IMR-90 (cell line): ENCODE results near the gene CDH23. TPM values are rescaled to one million over a fixed set of nuclear protein-coding genes. Genes with fewer than 3 reads are reported as not detected.

Experiments
- ATAC-seq: fragments of 200-7000 bp; cut with Tn5 transposase; 2 replicates; pipeline ENCODE4 v1.9.1; 2020; ENCODE audit warnings: low read depth, mild to moderate bottlenecking, moderate library complexity
- BruUV-seq: library from RNA; stranded (reverse); fragments of 400-500 nt; replicated peaks from 2 replicates; lab custom pipeline; 2021; lab: Mats Ljungman, UMichigan
- CTCF ChIA-PET: fragments of 300-600 bp; formaldehyde crosslinking; extraction: SDS; loops from one replicate; lab custom pipeline; 2021; ENCODE audit warnings: antibody characterized with exemption; lab: Yijun Ruan, JAX
- POLR2A ChIA-PET: fragments of 300-600 bp; sonication (Branson Sonifier 250); formaldehyde crosslinking; loops from one replicate; lab custom pipeline; 2022; ENCODE audit warnings: antibody characterized with exemption; ENCODE audit not compliant: unreplicated experiment; lab: Charles Lee
- DNase-seq: peaks from one replicate; pipeline ENCODE4 v3.0.0; 2013
- H2AFZ ChIP-seq: replicated peaks from 2 replicates; pipeline ENCODE3; 2013; ENCODE audit warnings: low read length, mild to moderate bottlenecking; ENCODE audit not compliant: poor library complexity
- H2AK5ac ChIP-seq: 2 replicates; pipeline ENCODE4 v1.6.1; 2013; ENCODE audit warnings: low read depth, low read length, inconsistent platforms
- H2AK9ac ChIP-seq: replicated peaks from 2 replicates; pipeline ENCODE3; 2013; ENCODE audit warnings: mild to moderate bottlenecking, low read depth, low read length, moderate library complexity; ENCODE audit not compliant: poor library complexity
- H2BK120ac ChIP-seq: 2 replicates; pipeline ENCODE4 v1.6.1; 2013; ENCODE audit warnings: low read depth, low read length, inconsistent platforms
- H2BK15ac ChIP-seq: 3 replicates; pipeline ENCODE4 v1.6.1; 2013; ENCODE audit warnings: low read depth, low read length, inconsistent platforms
- H2BK20ac ChIP-seq: 2 replicates; pipeline ENCODE4 v1.6.1; 2013; ENCODE audit warnings: low read depth, mild to moderate bottlenecking, inconsistent platforms, low read length, moderate library complexity
- H2BK5ac ChIP-seq: 2 replicates; pipeline ENCODE4 v1.6.1; 2013; ENCODE audit warnings: mild to moderate bottlenecking, low read depth, low read length, inconsistent platforms; ENCODE audit not compliant: poor library complexity, severe bottlenecking
- H3K14ac ChIP-seq: replicated peaks from 2 replicates; pipeline ENCODE4 v1.6.1; 2013; ENCODE audit warnings: low read depth, low read length, inconsistent platforms
- H3K18ac ChIP-seq: 2 replicates; pipeline ENCODE4 v1.6.1; 2013; ENCODE audit warnings: low read depth, low read length, control low read depth
- H3K23ac ChIP-seq: 2 replicates; pipeline ENCODE4 v1.6.1; 2013; ENCODE audit warnings: low read depth, low read length, inconsistent platforms
- H3K27ac ChIP-seq: 2 replicates; pipeline ENCODE4 v1.5.1; 2013; ENCODE audit warnings: mild to moderate bottlenecking, control low read depth, low read length; ENCODE audit not compliant: insufficient read depth
- H3K27me3 ChIP-seq: 2 replicates; pipeline ENCODE4 v1.6.1; 2013; ENCODE audit warnings: low read length; ENCODE audit not compliant: control insufficient read depth, insufficient read depth
- H3K36me3 ChIP-seq: 2 replicates; pipeline ENCODE4 v1.6.1; 2013; ENCODE audit warnings: low read length, mixed read lengths; ENCODE audit not compliant: control insufficient read depth, insufficient read depth
- H3K4ac ChIP-seq: 2 replicates; pipeline ENCODE4 v1.6.1; 2013; ENCODE audit warnings: low read depth, low read length, inconsistent platforms
- H3K4me1 ChIP-seq: 2 replicates; pipeline ENCODE4 v1.6.1; 2013; ENCODE audit warnings: low read length, mixed read lengths; ENCODE audit not compliant: control insufficient read depth, insufficient read depth
- H3K4me2 ChIP-seq: 2 replicates; pipeline ENCODE4 v1.6.1; 2013; ENCODE audit warnings: low read depth, mild to moderate bottlenecking, control low read depth, low read length, moderate library complexity
- H3K4me3 ChIP-seq: 2 replicates; pipeline ENCODE4 v1.5.1; 2013; ENCODE audit warnings: low read depth, mild to moderate bottlenecking, control low read depth, low read length, moderate library complexity; ENCODE audit not compliant: insufficient read depth
- H3K56ac ChIP-seq: 2 replicates; pipeline ENCODE4 v1.6.1; 2013; ENCODE audit warnings: low read length, inconsistent platforms; ENCODE audit not compliant: insufficient read depth; ENCODE audit errors: extremely low read depth
- H3K79me1 ChIP-seq, 2 experiments: 2 replicates each; pipeline ENCODE4 v1.6.1; 2013; ENCODE audit warnings: low read length in 2 of 2, inconsistent platforms in 1 of 2, low read depth in 1 of 2
- H3K9ac ChIP-seq: 2 replicates; pipeline ENCODE4 v1.6.1; 2013; ENCODE audit warnings: low read depth, low read length, control low read depth
- H3K9me1 ChIP-seq: 2 replicates; pipeline ENCODE4 v1.6.1; 2013; ENCODE audit warnings: low read length, inconsistent platforms; ENCODE audit not compliant: insufficient read depth
- H3K9me3 ChIP-seq: 2 replicates; pipeline ENCODE4 v1.6.1; 2013; ENCODE audit warnings: low read length; ENCODE audit not compliant: control insufficient read depth, insufficient read depth
- H4K20me1 ChIP-seq: 2 replicates; pipeline ENCODE4 v1.6.1; 2013; ENCODE audit warnings: low read length, inconsistent platforms; ENCODE audit not compliant: insufficient read depth
- H4K5ac ChIP-seq: 2 replicates; pipeline ENCODE4 v1.6.1; 2013; ENCODE audit warnings: mild to moderate bottlenecking, low read depth, low read length, control low read depth
- H4K8ac ChIP-seq, 2 experiments: 2 replicates each; pipeline ENCODE4 v1.6.1; 2013; ENCODE audit warnings: low read depth in 2 of 2, low read length in 2 of 2, control low read depth in 1 of 2, inconsistent platforms in 1 of 2
- H4K91ac ChIP-seq: 2 replicates; pipeline ENCODE4 v1.6.1; 2013; ENCODE audit warnings: low read depth, low read length, inconsistent platforms; ENCODE audit not compliant: insufficient read depth
- BHLHE40 ChIP-seq: fragments of 150-350 bp; IDR thresholded peaks from 2 replicates; pipeline ENCODE4 v1.6.1; 2016; ENCODE audit warnings: mild to moderate bottlenecking, low read depth, low read length
- CHD1 ChIP-seq: IDR thresholded peaks from 2 replicates; pipeline ENCODE4 v1.6.1; 2012; ENCODE audit warnings: low read depth, low read length, improper control_type of control experiment
- ELK1 ChIP-seq: fragments of 150-350 bp; IDR thresholded peaks from 2 replicates; pipeline ENCODE4 v1.6.1; 2016; ENCODE audit warnings: low read depth, mild to moderate bottlenecking, low read length, moderate library complexity, borderline replicate concordance
- MAFK ChIP-seq: IDR thresholded peaks from 2 replicates; pipeline ENCODE4 v1.6.1; 2012; ENCODE audit warnings: low read depth, low read length, improper control_type of control experiment
- MAZ ChIP-seq: IDR thresholded peaks from 2 replicates; pipeline ENCODE4 v1.6.1; 2012; ENCODE audit warnings: low read depth, mild to moderate bottlenecking, low read length, improper control_type of control experiment, moderate library complexity, borderline replicate concordance
- MXI1 ChIP-seq: IDR thresholded peaks from 2 replicates; pipeline ENCODE4 v1.6.1; 2012; ENCODE audit warnings: low read depth, mild to moderate bottlenecking, low read length, moderate library complexity, borderline replicate concordance
- POLR2A ChIP-seq: IDR thresholded peaks from 2 replicates; pipeline ENCODE4 v1.6.1; 2012; ENCODE audit warnings: mild to moderate bottlenecking, low read depth, low read length
- RAD21 ChIP-seq: IDR thresholded peaks from 2 replicates; pipeline ENCODE4 v1.6.1; 2012; ENCODE audit warnings: low read length, improper control_type of control experiment
- RFX5 ChIP-seq: IDR thresholded peaks from 2 replicates; pipeline ENCODE4 v1.8.0; 2012; ENCODE audit warnings: low read depth, mild to moderate bottlenecking, low read length, moderate library complexity
- SMC3 ChIP-seq: fragments of 150-350 bp; IDR thresholded peaks from 2 replicates; pipeline ENCODE4 v1.6.1; 2016; ENCODE audit warnings: low read depth, mild to moderate bottlenecking, antibody characterized with exemption, low read length, moderate library complexity
- USF2 ChIP-seq: fragments of 150-350 bp; IDR thresholded peaks from 2 replicates; pipeline ENCODE4 v1.6.1; 2017; ENCODE audit warnings: mild to moderate bottlenecking, antibody characterized with exemption, low read length, low read depth
- WGBS, 2 experiments: methylation state at CpG; one replicate each; pipeline versions ENCODE4 v1.1.5 to v1.1.7; 2013; ENCODE audit warnings: missing lambda C conversion rate in 2 of 2; ENCODE audit not compliant: insufficient read length in 1 of 2; ENCODE audit errors: extremely low coverage in 2 of 2; 5-methylcytosine and 5-hydroxymethylcytosine counted together
- dilution Hi-C: fragments of 300-500 bp; cut with HindIII; formaldehyde crosslinking; loops from one replicate; pipeline ENCODE4 v1.14.3; 2018; ENCODE audit warnings: low sequenced_read_pairs; ENCODE audit not compliant: unreplicated experiment
- in situ Hi-C: fragments of 300-500 bp; cut with MboI; formaldehyde crosslinking; loops from 3 replicates; pipeline ENCODE4 v1.14.3; 2019; ENCODE audit warnings: low sequenced_read_pairs, inconsistent platforms, mixed read lengths
- intact Hi-C: fragments of 100-400 bp; cut with micrococcal nuclease; formaldehyde crosslinking; loops from 2 replicates; pipeline ENCODE4 v1.10.0; 2022
- polyA plus RNA-seq, 3 experiments: library from polyadenylated mRNA; depleted of rRNA; stranded (reverse); fragments of >200 nt; gene quantifications; 2 replicates each; pipeline ENCODE4 v1.2.3, GENCODE V29; 2012; ENCODE audit warnings: low replicate concordance in 1 of 3
- total RNA-seq: library from RNA; depleted of rRNA; stranded (reverse); fragments of >200 nt; gene quantifications from 2 replicates; pipeline ENCODE4 v1.2.3, GENCODE V29; 2012

Gene CDH23
- total and polyA plus RNA-seq, 2 of the 4 experiments (the other 2 are of a cell fraction), result under 0.01 to 0.03 TPM

GRCh38 chr10:71351087-71351486, 45.6 kb upstream of the CDH23 start:
- Histone ChIP-seq H3K56ac (no peak overlapping the region), H3K79me1 (no peaks in the 10 kb centered on the region), H3K27me3 (peaks cover 11% of the 10 kb centered on the region; the same call in 1 of the 2 replicates), H3K4me1 (no peaks in the 10 kb centered on the region), H3K9ac (no peak overlapping the region), H3K9me1 (no peaks in the 10 kb centered on the region), H3K14ac (no peak overlapping the region), H3K36me3 (no peaks in the 10 kb centered on the region; the same call in 1 of the 2 replicates), H2AFZ (no peak overlapping the region), H3K4me2 (no peak overlapping the region), H2AK5ac (no peak overlapping the region), H4K20me1 (no peaks in the 10 kb centered on the region), H4K8ac (no peak overlapping the region), H2BK15ac (no peak overlapping the region), H2AK9ac (no peak overlapping the region), H3K27ac (no peak overlapping the region), H3K23ac (no peak overlapping the region), H4K5ac (no peak overlapping the region), H2BK120ac (no peak overlapping the region), H4K91ac (no peak overlapping the region), H3K4me3 (no peak overlapping the region), H2BK5ac (no peak overlapping the region), H2BK20ac (no peak overlapping the region), H3K9me3 (no peaks in the 10 kb centered on the region), H3K18ac (no peak overlapping the region), H3K4ac (no peak overlapping the region)
- BruUV-seq, result no TSS peak
- intact Hi-C loops (no loop called here), dilution Hi-C loops (no loop called here), in situ Hi-C loops (no loop called here)
- DNase-seq, result no peak
- 90% methylated on average over 4 of the region's 6 CpGs; no CpG with 5 or more reads in 1 of the 2 experiments for WGBS, 2 experiments
- ChIA-PET CTCF (no interaction called here), POLR2A (no interaction called here)
- ATAC-seq, result no peak
- TF ChIP-seq CHD1 (no peak), MXI1 (no peak), RFX5 (no peak), BHLHE40 (no peak), MAZ (no peak), POLR2A (no peak), MAFK (no peak), ELK1 (no peak), RAD21 (no peak), SMC3 (no peak), USF2 (no peak)
